B cell (primary cell): Measurements from ENCODE around the gene GNPAT. TPM values are rescaled to one million over a fixed set of nuclear protein-coding genes. Genes with fewer than 3 reads are reported as not detected.

Experiments used
- ATAC-seq: fragments of 200-7000 bp; cut with Tn5 transposase; one replicate; pipeline ENCODE4 v1.10.0; 2021; ENCODE audit warnings: low read depth, mild to moderate bottlenecking, moderate number of reproducible peaks, moderate library complexity
- CTCF ChIA-PET: fragments of 350-600 bp; sonication (Branson Sonifier 250); formaldehyde crosslinking; loops from one replicate; lab custom pipeline; 2021; ENCODE audit warnings: antibody characterized with exemption, inconsistent platforms; lab: Charles Lee
- POLR2A ChIA-PET: fragments of 350-600 bp; sonication (Branson Sonifier 250); formaldehyde crosslinking; loops from one replicate; lab custom pipeline; 2021; ENCODE audit warnings: antibody characterized with exemption; lab: Charles Lee
- DNase-seq: peaks from one replicate; pipeline ENCODE4 v3.0.0; 2013
- H2AFZ ChIP-seq: 2 replicates; pipeline ENCODE4 v1.6.1; 2012; ENCODE audit warnings: mild to moderate bottlenecking, low read depth, low read length; ENCODE audit not compliant: insufficient read depth, poor library complexity, severe bottlenecking
- H3K27ac ChIP-seq, 2 donors: 1 replicate in 1 of 2; 2 replicates in 1 of 2; pipeline ENCODE4 v1.5.1; 2012 to 2013; ENCODE audit warnings: low read length in 2 of 2, mild to moderate bottlenecking in 2 of 2, moderate library complexity in 1 of 2
- H3K27me3 ChIP-seq, 4 experiments: fragments of 200-600 bp in 1 of 4; sonication (generic) in 1 of 4; replicated peaks in 1 of 4; 1 replicate in 2 of 4; 2 replicates in 2 of 4; pipeline versions ENCODE4 v1.6.1 to v1.7.0; 2013 to 2016; ENCODE audit warnings: low read length in 3 of 4, mild to moderate bottlenecking in 2 of 4, mixed read lengths in 1 of 4, moderate library complexity in 1 of 4; ENCODE audit not compliant: insufficient read depth in 4 of 4, control insufficient read depth in 3 of 4; ENCODE audit errors: control extremely low read depth in 1 of 4
- H3K36me3 ChIP-seq, 2 experiments: replicated peaks in 1 of 2; 1 replicate in 1 of 2; 2 replicates in 1 of 2; pipeline versions ENCODE4 v1.6.1 to v1.7.1; 2013; ENCODE audit warnings: low read length in 1 of 2; ENCODE audit not compliant: insufficient read depth in 2 of 2, control insufficient read depth in 1 of 2; ENCODE audit errors: control extremely low read depth in 1 of 2, extremely low read depth in 1 of 2
- H3K4me1 ChIP-seq, 2 donors: fragments of 200-600 bp in 1 of 2; sonication (generic) in 1 of 2; 1 replicate in 1 of 2; 2 replicates in 1 of 2; pipeline versions ENCODE4 v1.5.1 to v1.6.1; 2013 to 2017; ENCODE audit warnings: low read length in 2 of 2; ENCODE audit not compliant: control insufficient read depth in 2 of 2, insufficient read depth in 2 of 2
- H3K4me2 ChIP-seq: replicated peaks from 2 replicates; pipeline ENCODE3; 2012; ENCODE audit warnings: mild to moderate bottlenecking, low read depth, low read length; ENCODE audit not compliant: poor library complexity, severe bottlenecking
- H3K4me3 ChIP-seq, 5 experiments: fragments of 200-600 bp in 1 of 5; sonication (generic) in 1 of 5; 1 replicate in 3 of 5; 2 replicates in 2 of 5; pipeline versions ENCODE4 v1.5.1 to v1.7.0; 2011 to 2016; ENCODE audit warnings: low read length in 4 of 5, mild to moderate bottlenecking in 4 of 5, low read depth in 2 of 5, control low read depth in 1 of 5, moderate library complexity in 1 of 5; ENCODE audit not compliant: insufficient read depth in 1 of 5; ENCODE audit errors: control extremely low read depth in 1 of 5, extremely low read depth in 1 of 5
- H3K79me2 ChIP-seq: fragments of 200-600 bp; sonication (generic); one replicate; pipeline ENCODE4 v1.6.0; 2016; ENCODE audit warnings: low read length; ENCODE audit not compliant: control insufficient read depth, insufficient read depth
- H3K9ac ChIP-seq: fragments of 200-600 bp; sonication (generic); 2 replicates; pipeline ENCODE4 v1.6.1; 2017; ENCODE audit warnings: mild to moderate bottlenecking, low read length, moderate library complexity
- H3K9me3 ChIP-seq, 3 donors: one replicate each; pipeline versions ENCODE4 v1.6.1 to v1.7.1; 2013; ENCODE audit warnings: low read length in 2 of 3; ENCODE audit not compliant: control insufficient read depth in 2 of 3, insufficient read depth in 1 of 3; ENCODE audit errors: control extremely low read depth in 1 of 3
- H4K20me1 ChIP-seq: 2 replicates; pipeline ENCODE4 v1.6.0; 2012; ENCODE audit warnings: mild to moderate bottlenecking, low read length; ENCODE audit not compliant: insufficient read depth, control insufficient read depth, poor library complexity, severe bottlenecking
- H3K27ac Mint-ChIP-seq: one replicate; pipeline ENCODE4 v1.8.0; 2021; ENCODE audit warnings: mixed read lengths
- H3K27me3 Mint-ChIP-seq: one replicate; pipeline ENCODE4 v1.8.0; 2021; ENCODE audit warnings: mixed read lengths
- H3K4me1 Mint-ChIP-seq: one replicate; pipeline ENCODE4 v1.8.0; 2021; ENCODE audit warnings: mixed read lengths
- H3K4me3 Mint-ChIP-seq: one replicate; pipeline ENCODE4 v1.8.0; 2021; ENCODE audit warnings: mixed read lengths
- H3K9me3 Mint-ChIP-seq: one replicate; pipeline ENCODE4 v1.8.0; 2022; ENCODE audit warnings: mixed read lengths; ENCODE audit not compliant: insufficient read depth
- EZH2 ChIP-seq: IDR thresholded peaks from 2 replicates; pipeline ENCODE4 v1.6.1; 2012; ENCODE audit warnings: borderline replicate concordance, low read depth, mild to moderate bottlenecking, moderate library complexity, low read length; ENCODE audit not compliant: insufficient read depth, poor library complexity, severe bottlenecking
- WGBS: methylation state at CpG from one replicate; pipeline ENCODE4 v1.1.5; 2013; ENCODE audit warnings: missing lambda C conversion rate; ENCODE audit not compliant: insufficient coverage; 5-methylcytosine and 5-hydroxymethylcytosine counted together
- intact Hi-C: fragments of 100-400 bp; cut with micrococcal nuclease; formaldehyde crosslinking; loops from one replicate; pipeline ENCODE4 v1.10.0; 2022
- polyA plus RNA-seq: library from polyadenylated mRNA; depleted of rRNA; stranded (reverse); fragments of >200 nt; gene quantifications from 2 replicates; pipeline ENCODE4 v1.2.3, GENCODE V29; 2012
- total RNA-seq, 2 donors: library from RNA; stranded (reverse); fragments of 120-200 nt in 1 of 2; gene quantifications; 1 replicate in 1 of 2; 2 replicates in 1 of 2; pipeline versions ENCODE4 v1.2.3 to v1.2.4, GENCODE V29; 2013 to 2022
- TF ChIP-seq, protein P1 (sequence below): fragments of 200-600 bp; IDR thresholded peaks from one replicate; pipeline ENCODE4 v1.8.0; 2022; ENCODE audit warnings: antibody characterized with exemption, mild to moderate bottlenecking

GNPAT gene
- total and polyA plus RNA-seq, 2 donors (not counting 1 experiment from before 2014, with no cell fraction given), result 19.5 to 49.0 TPM

GRCh38 chr1:231310391-231310934, 69.5 kb downstream of the GNPAT start:
- CTCF ChIA-PET, result interaction anchor here (0.5 to 1.0 kb wide), 2 partner anchors 11 to 27 kb away, joined by 3 read pairs; no protein-coding TSS in a partner anchor
- DNase-seq (no peak), ATAC-seq (no peak)
- POLR2A ChIA-PET, result no interaction called here
- Mint-ChIP-seq H3K4me1 (no peaks in the 10 kb centered on the region), H3K27ac (no peak overlapping the region), H3K27me3 (no peaks in the 10 kb centered on the region), H3K4me3 (no peak overlapping the region), H3K9me3 (peaks cover 3% of the 10 kb centered on the region)
- Histone ChIP-seq H3K27ac (no peak overlapping the region), H3K4me2 (no peak overlapping the region), H3K79me2 (no peaks in the 10 kb centered on the region), H3K9me3 (peaks cover 0 to 3% (median 0%) of the 10 kb centered on the region in 3 donors), H3K9ac (no peak overlapping the region), H3K4me1 (no peaks in the 10 kb centered on the region), H2AFZ (no peak overlapping the region), H3K27me3 (no peaks in the 10 kb centered on the region), H4K20me1 (no peaks in the 10 kb centered on the region), H3K4me3 (no peak overlapping the region), H3K36me3 (no peaks in the 10 kb centered on the region)
- WGBS, result 98% methylated on average over 10 of the region's 10 CpGs
- TF ChIP-seq EZH2, result no peak
- TF ChIP-seq, protein P1, sequence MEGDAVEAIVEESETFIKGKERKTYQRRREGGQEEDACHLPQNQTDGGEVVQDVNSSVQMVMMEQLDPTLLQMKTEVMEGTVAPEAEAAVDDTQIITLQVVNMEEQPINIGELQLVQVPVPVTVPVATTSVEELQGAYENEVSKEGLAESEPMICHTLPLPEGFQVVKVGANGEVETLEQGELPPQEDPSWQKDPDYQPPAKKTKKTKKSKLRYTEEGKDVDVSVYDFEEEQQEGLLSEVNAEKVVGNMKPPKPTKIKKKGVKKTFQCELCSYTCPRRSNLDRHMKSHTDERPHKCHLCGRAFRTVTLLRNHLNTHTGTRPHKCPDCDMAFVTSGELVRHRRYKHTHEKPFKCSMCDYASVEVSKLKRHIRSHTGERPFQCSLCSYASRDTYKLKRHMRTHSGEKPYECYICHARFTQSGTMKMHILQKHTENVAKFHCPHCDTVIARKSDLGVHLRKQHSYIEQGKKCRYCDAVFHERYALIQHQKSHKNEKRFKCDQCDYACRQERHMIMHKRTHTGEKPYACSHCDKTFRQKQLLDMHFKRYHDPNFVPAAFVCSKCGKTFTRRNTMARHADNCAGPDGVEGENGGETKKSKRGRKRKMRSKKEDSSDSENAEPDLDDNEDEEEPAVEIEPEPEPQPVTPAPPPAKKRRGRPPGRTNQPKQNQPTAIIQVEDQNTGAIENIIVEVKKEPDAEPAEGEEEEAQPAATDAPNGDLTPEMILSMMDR, result no peak
- intact Hi-C loops, result no loop called here

- Mint-ChIP-seq H3K27ac (no peak overlapping the region), H3K4me3 (no peak overlapping the region), H3K9me3 (no peaks in the 10 kb centered on the region), H3K27me3 (no peaks in the 10 kb centered on the region), H3K4me1 (no peaks in the 10 kb centered on the region)
- no peaks in the 10 kb centered on the region for H3K27me3 ChIP-seq
- POLR2A ChIA-PET, result no interaction called here
- H2AFZ ChIP-seq, result no peak overlapping the region
- no peak overlapping the region for H3K4me3 ChIP-seq
- peaks cover 0 to 2% (median 0%) of the 10 kb centered on the region in 3 donors for H3K9me3 ChIP-seq
- CTCF ChIA-PET, result no interaction called here
- no peaks in the 10 kb centered on the region for H3K79me2 ChIP-seq
- intact Hi-C loops, result no loop called here
- no peak overlapping the region for H3K4me2 ChIP-seq
- no peaks in the 10 kb centered on the region for H3K4me1 ChIP-seq
- ATAC-seq (no peak), DNase-seq (no peak)
- no peak for TF ChIP-seq EZH2
- TF ChIP-seq, protein P1, result no peak
- H3K27ac ChIP-seq, result no peak overlapping the region
- 88% methylated on average over 6 of the region's 8 CpGs for WGBS
- H3K36me3 ChIP-seq, result no peaks in the 10 kb centered on the region
- H4K20me1 ChIP-seq, result no peaks in the 10 kb centered on the region
- no peak overlapping the region for H3K9ac ChIP-seq
These were observed 70.9 kb downstream of the GNPAT start for GRCh38 chr1:231311720-231312431.
